Breast epithelium (tissue), 4 donors: Measurements from ENCODE around the gene APRT. TPM values are rescaled to one million over a fixed set of nuclear protein-coding genes. Genes with fewer than 3 reads are reported as not detected.
"Not testable (repeated sequence)": the region's sequence is repeated elsewhere in the genome, so short reads cannot be mapped to it uniquely, and the experiment has no call there.

Source experiments
- DNase-seq, 2 donors: peaks; one replicate each; pipeline ENCODE4 v3.0.0-alpha.2; 2019; ENCODE audit warnings: low spot score in 2 of 2
- H3K27ac ChIP-seq, 2 donors: fragments of 200-600 bp; sonication (generic) in 1 of 2; one replicate each; pipeline ENCODE4 v1.5.1; 2016 to 2019; ENCODE audit warnings: mild to moderate bottlenecking in 1 of 2
- H3K27me3 ChIP-seq, 2 donors: fragments of 200-600 bp; sonication (generic) in 1 of 2; one replicate each; pipeline versions ENCODE4 v1.5.1 to v1.6.0; 2017 to 2019; ENCODE audit warnings: control low read depth in 1 of 2, mild to moderate bottlenecking in 1 of 2
- H3K36me3 ChIP-seq: fragments of 200-600 bp; one replicate; pipeline ENCODE4 v1.5.1; 2019
- H3K4me1 ChIP-seq, 2 donors: fragments of 200-600 bp; sonication (generic); one replicate each; pipeline ENCODE4 v1.5.1; 2016 to 2019; ENCODE audit warnings: control low read depth in 1 of 2
- H3K4me3 ChIP-seq, 3 donors: fragments of 200-600 bp; sonication (generic); 1 replicate in 2 of 3; 2 replicates in 1 of 3; pipeline ENCODE4 v1.5.1; 2016 to 2019; ENCODE audit warnings: mild to moderate bottlenecking in 3 of 3, moderate library complexity in 2 of 3
- H3K9me3 ChIP-seq, 2 donors: fragments of 200-600 bp; sonication (generic) in 1 of 2; one replicate each; pipeline ENCODE4 v1.5.1; 2016 to 2019; ENCODE audit warnings: control low read depth in 1 of 2
- CTCF ChIP-seq, 3 donors: fragments of 450-650 bp; IDR thresholded peaks; one replicate each; pipeline ENCODE4 v1.5.1; 2016 to 2017; ENCODE audit warnings: antibody characterized with exemption in 3 of 3, mild to moderate bottlenecking in 3 of 3, moderate library complexity in 3 of 3
- POLR2A ChIP-seq: fragments of 450-650 bp; IDR thresholded peaks from one replicate; pipeline ENCODE4 v1.6.1; 2016; ENCODE audit warnings: antibody characterized with exemption, mild to moderate bottlenecking, moderate library complexity
- POLR2AphosphoS5 ChIP-seq, 3 donors: sonication (generic); formaldehyde crosslinking; IDR thresholded peaks; one replicate each; pipeline ENCODE4 v1.6.1; 2017; ENCODE audit warnings: antibody characterized with exemption in 3 of 3
- intact Hi-C: fragments of 100-400 bp; cut with DNase I; formaldehyde crosslinking; loops from one replicate; pipeline ENCODE4 v1.15.1; 2023; ENCODE audit warnings: low total_unique reads
- total RNA-seq, 3 donors: library from RNA; depleted of rRNA; stranded (reverse); fragments of >200 nt; gene quantifications; one replicate each; pipeline ENCODE4 v1.1.0, GENCODE V29; 2016

APRT gene
- total RNA-seq, 3 donors from 2014 or later = 93.8 to 152 (median 126) TPM

DNA sequence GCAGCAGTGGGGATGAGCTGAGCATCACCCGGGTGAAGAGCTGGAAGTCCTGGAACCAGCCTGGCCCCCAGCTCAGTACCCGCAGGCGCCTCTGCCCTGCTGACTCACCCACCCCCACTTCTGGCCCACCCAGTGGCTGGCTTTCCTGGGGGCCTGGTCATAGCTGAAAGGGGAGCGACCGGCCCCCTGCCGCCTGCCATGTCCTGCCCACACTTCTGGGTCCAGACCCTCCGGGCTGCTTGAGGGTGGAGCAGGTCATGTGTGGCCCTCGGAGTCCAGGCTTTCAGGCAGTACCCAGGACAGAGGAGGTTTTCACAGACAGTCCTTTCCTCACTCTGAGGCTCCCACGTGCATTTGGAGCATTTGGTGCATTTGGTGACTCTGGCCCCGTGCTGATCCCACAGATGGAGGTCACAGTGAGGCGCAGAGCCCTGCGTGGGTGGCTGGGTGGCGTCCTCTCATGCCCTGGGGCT lies 19.6 kb downstream of the APRT start:
- Histone ChIP-seq H3K9me3 (no peaks in the 10 kb centered on the region), H3K27me3 (peaks cover 0 to 17% of the 10 kb centered on the region in 2 donors), H3K36me3 (no peaks in the 10 kb centered on the region), H3K27ac (no peak overlapping the region), H3K4me3 (no peak overlapping the region), H3K4me1 (no peaks in the 10 kb centered on the region)
- no peak for TF ChIP-seq POLR2AphosphoS5 (IDR thresholded peaks at IDR 0.05)
- no peak for TF ChIP-seq CTCF (IDR thresholded peaks at IDR 0.05)
- no peak for TF ChIP-seq POLR2A
- no peak for DNase-seq
- intact Hi-C loops = no loop called here

- intact Hi-C loops = no loop called here
- no peak overlapping the region for H3K4me3 ChIP-seq
- H3K27me3 ChIP-seq = peaks cover 0 to 17% of the 10 kb centered on the region in 2 donors
- no peak for TF ChIP-seq POLR2AphosphoS5 (IDR thresholded peaks at IDR 0.05)
- TF ChIP-seq CTCF (IDR thresholded peaks at IDR 0.05) = no peak
- no peak for TF ChIP-seq POLR2A
- H3K4me1 ChIP-seq = no peaks in the 10 kb centered on the region
- no peak overlapping the region for H3K27ac ChIP-seq
- DNase-seq = no peak
- H3K9me3 ChIP-seq = no peaks in the 10 kb centered on the region
- H3K36me3 ChIP-seq = no peaks in the 10 kb centered on the region
Measured at GRCh38 chr16:88790312-88791211, 21.2 kb downstream of the APRT start.

DNA sequence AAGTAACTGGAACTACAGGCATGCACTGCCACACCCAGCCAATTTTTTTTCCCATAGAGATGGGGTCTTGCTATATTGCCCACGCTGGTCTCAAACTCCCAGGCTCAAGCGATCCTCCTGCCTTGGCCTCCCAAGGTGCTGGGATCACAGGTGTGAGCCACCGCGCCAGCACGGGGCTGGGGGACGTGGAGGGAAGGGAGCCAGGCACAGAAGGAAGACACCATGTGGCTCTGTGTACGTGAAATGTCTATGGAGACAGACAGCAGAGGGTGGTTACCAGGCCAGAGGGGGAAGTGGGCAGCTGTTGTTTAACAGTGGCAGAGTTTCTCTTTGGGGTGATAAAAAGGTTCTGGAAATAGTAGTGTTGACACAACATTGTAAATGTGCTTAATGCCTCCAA lies 22.1 kb downstream of the APRT start:
- H3K9me3 ChIP-seq = no peaks in the 10 kb centered on the region
- no peak overlapping the region for H3K27ac ChIP-seq
- intact Hi-C loops = no loop called here
- H3K36me3 ChIP-seq = no peaks in the 10 kb centered on the region
- no peaks in the 10 kb centered on the region for H3K4me1 ChIP-seq
- peaks cover 0 to 17% of the 10 kb centered on the region in 2 donors for H3K27me3 ChIP-seq
- no peak for DNase-seq
- TF ChIP-seq POLR2A = no peak
- TF ChIP-seq CTCF (IDR thresholded peaks at IDR 0.05) = no peak
- no peak for TF ChIP-seq POLR2AphosphoS5 (IDR thresholded peaks at IDR 0.05)
- no peak overlapping the region for H3K4me3 ChIP-seq

GRCh38 chr16:88788749-88789148 lies 23.0 kb downstream of the APRT start:
- H3K4me1 ChIP-seq, H3K27ac ChIP-seq, H3K4me3 ChIP-seq, DNase-seq, H3K9me3 ChIP-seq, intact Hi-C loops, H3K36me3 ChIP-seq: not testable (repeated sequence)
- peaks cover 0 to 14% of the 10 kb centered on the region in 2 donors for H3K27me3 ChIP-seq

DNA sequence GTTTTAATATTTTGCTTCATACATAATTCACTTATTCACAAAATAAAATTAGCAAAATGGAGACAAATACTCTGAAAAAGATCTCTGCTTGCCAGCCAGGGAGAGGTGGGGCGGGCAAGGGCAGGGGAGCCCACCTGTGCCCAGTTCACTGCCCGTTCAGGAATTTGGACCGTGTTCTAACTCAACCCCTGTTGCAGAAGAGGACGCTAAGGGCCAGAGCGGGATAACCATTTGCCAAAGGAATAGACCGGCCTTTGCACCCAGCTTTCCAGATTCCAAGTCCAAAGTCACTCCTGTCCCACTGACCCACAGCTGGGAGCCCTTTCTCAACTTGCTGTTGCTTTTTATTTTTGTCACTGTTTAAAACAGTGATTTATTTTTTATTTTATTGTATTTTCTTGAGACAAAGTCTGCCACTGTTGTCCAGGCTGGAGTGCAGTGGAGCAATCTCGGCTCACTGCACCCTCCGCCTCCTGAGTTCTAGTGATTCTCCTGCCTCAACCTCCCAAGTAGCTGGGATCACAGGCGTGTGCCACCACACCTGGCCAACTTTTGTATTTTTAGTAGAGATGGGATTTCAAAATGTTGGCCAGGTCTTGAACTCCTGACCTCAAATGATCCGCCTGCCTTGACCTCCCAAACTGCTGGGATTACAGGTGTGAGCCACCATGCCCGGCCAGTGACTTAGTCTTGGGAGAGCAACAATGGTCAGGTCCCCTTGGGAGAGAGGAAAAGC lies 24.0 kb downstream of the APRT start:
- no peak for DNase-seq
- H3K27ac ChIP-seq = no peak overlapping the region
- intact Hi-C loops = no loop called here
- H3K36me3 ChIP-seq = no peaks in the 10 kb centered on the region
- H3K9me3 ChIP-seq = no peaks in the 10 kb centered on the region
- TF ChIP-seq CTCF (IDR thresholded peaks at IDR 0.05) = no peak
- TF ChIP-seq POLR2AphosphoS5 (IDR thresholded peaks at IDR 0.05) = no peak
- TF ChIP-seq POLR2A = no peak
- no peak overlapping the region for H3K4me3 ChIP-seq
- peaks cover 0 to 6% of the 10 kb centered on the region in 2 donors for H3K4me1 ChIP-seq
- peaks cover 0 to 4% of the 10 kb centered on the region in 2 donors for H3K27me3 ChIP-seq
